Measurements from ENCODE around the gene KRT23. TPM values are rescaled to one million over a fixed set of nuclear protein-coding genes. Genes with fewer than 3 reads are reported as not detected.

Gene KRT23
- total and polyA plus RNA-seq, 10 of the 15 experiments (the other 5 are each of a cell fraction or from before 2014, with no cell fraction given): not detected

DNA sequence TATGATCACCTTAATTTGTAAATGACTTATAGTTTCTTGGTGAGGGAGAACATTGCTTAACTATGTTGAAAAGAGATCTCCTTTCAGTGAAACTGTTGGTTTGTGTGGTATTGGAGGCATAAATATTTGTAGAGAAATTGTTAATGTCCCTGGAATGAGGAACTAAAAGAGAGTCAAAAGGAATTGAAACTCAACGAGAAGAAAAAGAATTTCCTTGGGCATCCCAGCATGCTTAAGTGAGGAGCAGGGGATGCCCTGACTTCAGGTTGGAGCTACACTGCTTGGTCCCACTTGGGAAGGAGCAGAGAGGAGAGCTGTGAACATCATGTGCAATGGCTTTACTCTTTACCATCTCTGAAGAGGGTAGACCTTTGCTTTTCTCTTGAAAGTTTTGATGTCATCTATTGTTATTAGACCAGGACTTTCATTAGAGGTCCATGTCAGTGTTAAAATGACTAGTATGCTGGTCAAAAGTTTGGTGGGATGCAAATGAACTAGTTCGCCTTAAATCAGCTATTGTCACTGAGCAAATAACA, 21.7 kb downstream of the KRT23 start (continued):
- TF ChIP-seq, protein P1, sequence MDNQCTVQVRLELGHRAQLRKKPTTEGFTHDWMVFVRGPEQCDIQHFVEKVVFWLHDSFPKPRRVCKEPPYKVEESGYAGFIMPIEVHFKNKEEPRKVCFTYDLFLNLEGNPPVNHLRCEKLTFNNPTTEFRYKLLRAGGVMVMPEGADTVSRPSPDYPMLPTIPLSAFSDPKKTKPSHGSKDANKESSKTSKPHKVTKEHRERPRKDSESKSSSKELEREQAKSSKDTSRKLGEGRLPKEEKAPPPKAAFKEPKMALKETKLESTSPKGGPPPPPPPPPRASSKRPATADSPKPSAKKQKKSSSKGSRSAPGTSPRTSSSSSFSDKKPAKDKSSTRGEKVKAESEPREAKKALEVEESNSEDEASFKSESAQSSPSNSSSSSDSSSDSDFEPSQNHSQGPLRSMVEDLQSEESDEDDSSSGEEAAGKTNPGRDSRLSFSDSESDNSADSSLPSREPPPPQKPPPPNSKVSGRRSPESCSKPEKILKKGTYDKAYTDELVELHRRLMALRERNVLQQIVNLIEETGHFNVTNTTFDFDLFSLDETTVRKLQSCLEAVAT (IDR thresholded peaks at IDR 0.05): no peak
- TF ChIP-seq CBFB (IDR thresholded peaks at IDR 0.05; ENCODE audit: low read depth) (0 out of 2 replicates have a peak, but pooled peaks have one; percentile 11), PML (IDR thresholded peaks at IDR 0.05; ENCODE audit: low read length) (peak; percentile 26; the same call in 1 of the 2 replicates), CREM (IDR thresholded peaks at IDR 0.05; ENCODE audit: low read depth) (peak; percentile 76), TCF7 (IDR thresholded peaks at IDR 0.05; ENCODE audit: borderline replicate concordance) (0 out of 2 replicates have a peak, but pooled peaks have one; percentile 43), BRCA1 (IDR thresholded peaks at IDR 0.05; ENCODE audit: low read depth, low read length) (no peak), RUNX3 (IDR thresholded peaks at IDR 0.05; ENCODE audit: low read length) (peak; percentile 82), EED (IDR thresholded peaks at IDR 0.05; ENCODE audit: low read depth) (peak; percentile 81), NRF1 (conservative IDR thresholded peaks at IDR 0.05; ENCODE audit: low read depth, low read length) (no peak), TCF12 (IDR thresholded peaks at IDR 0.05; ENCODE audit: low read depth, low read length) (no peak), ATF7 (IDR thresholded peaks at IDR 0.05; ENCODE audit: low read depth) (peak; percentile 77), ETV6 (conservative IDR thresholded peaks at IDR 0.05 in 1 of 2, IDR thresholded peaks at IDR 0.05 in 1 of 2; ENCODE audit: borderline replicate concordance in 1 of 2, low read depth in 1 of 2) (no peak), CREB1 (IDR thresholded peaks at IDR 0.05; ENCODE audit: low read depth) (0 out of 2 replicates have a peak, but pooled peaks have one; percentile 26)
- TF ChIP-seq, protein P2, sequence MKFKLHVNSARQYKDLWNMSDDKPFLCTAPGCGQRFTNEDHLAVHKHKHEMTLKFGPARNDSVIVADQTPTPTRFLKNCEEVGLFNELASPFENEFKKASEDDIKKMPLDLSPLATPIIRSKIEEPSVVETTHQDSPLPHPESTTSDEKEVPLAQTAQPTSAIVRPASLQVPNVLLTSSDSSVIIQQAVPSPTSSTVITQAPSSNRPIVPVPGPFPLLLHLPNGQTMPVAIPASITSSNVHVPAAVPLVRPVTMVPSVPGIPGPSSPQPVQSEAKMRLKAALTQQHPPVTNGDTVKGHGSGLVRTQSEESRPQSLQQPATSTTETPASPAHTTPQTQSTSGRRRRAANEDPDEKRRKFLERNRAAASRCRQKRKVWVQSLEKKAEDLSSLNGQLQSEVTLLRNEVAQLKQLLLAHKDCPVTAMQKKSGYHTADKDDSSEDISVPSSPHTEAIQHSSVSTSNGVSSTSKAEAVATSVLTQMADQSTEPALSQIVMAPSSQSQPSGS (IDR thresholded peaks at IDR 0.05; ENCODE audit: low read length): peak; percentile 83
- TF ChIP-seq, protein P3, sequence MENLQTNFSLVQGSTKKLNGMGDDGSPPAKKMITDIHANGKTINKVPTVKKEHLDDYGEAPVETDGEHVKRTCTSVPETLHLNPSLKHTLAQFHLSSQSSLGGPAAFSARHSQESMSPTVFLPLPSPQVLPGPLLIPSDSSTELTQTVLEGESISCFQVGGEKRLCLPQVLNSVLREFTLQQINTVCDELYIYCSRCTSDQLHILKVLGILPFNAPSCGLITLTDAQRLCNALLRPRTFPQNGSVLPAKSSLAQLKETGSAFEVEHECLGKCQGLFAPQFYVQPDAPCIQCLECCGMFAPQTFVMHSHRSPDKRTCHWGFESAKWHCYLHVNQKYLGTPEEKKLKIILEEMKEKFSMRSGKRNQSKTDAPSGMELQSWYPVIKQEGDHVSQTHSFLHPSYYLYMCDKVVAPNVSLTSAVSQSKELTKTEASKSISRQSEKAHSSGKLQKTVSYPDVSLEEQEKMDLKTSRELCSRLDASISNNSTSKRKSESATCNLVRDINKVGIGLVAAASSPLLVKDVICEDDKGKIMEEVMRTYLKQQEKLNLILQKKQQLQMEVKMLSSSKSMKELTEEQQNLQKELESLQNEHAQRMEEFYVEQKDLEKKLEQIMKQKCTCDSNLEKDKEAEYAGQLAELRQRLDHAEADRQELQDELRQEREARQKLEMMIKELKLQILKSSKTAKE (IDR thresholded peaks at IDR 0.05; ENCODE audit: low read depth, poor library complexity, severe bottlenecking): peak; percentile 37
- TF ChIP-seq, protein P4, sequence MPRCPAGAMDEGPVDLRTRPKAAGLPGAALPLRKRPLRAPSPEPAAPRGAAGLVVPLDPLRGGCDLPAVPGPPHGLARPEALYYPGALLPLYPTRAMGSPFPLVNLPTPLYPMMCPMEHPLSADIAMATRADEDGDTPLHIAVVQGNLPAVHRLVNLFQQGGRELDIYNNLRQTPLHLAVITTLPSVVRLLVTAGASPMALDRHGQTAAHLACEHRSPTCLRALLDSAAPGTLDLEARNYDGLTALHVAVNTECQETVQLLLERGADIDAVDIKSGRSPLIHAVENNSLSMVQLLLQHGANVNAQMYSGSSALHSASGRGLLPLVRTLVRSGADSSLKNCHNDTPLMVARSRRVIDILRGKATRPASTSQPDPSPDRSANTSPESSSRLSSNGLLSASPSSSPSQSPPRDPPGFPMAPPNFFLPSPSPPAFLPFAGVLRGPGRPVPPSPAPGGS (IDR thresholded peaks at IDR 0.05; ENCODE audit: borderline replicate concordance, insufficient read depth, low read depth, low read length, poor library complexity, severe bottlenecking): no peak

All from GM12878 (cell line).